Rectal smooth muscle tissue (tissue), 1 donor: ENCODE data around the gene ZBTB9.

Source experiments
- H3K27ac ChIP-seq: one replicate; pipeline ENCODE4 v1.7.0; 2013; ENCODE audit warnings: low read depth, low read length, inconsistent platforms
- H3K27me3 ChIP-seq: one replicate; pipeline ENCODE4 v1.7.0; 2013; ENCODE audit warnings: low read length; ENCODE audit not compliant: control insufficient read depth, insufficient read depth
- H3K36me3 ChIP-seq: one replicate; pipeline ENCODE4 v1.7.0; 2013; ENCODE audit warnings: low read length; ENCODE audit not compliant: control insufficient read depth, insufficient read depth
- H3K4me1 ChIP-seq: one replicate; pipeline ENCODE4 v1.7.0; 2013; ENCODE audit warnings: low read length; ENCODE audit not compliant: control insufficient read depth, insufficient read depth
- H3K4me3 ChIP-seq: one replicate; pipeline ENCODE4 v1.7.0; 2013; ENCODE audit warnings: low read length
- H3K9ac ChIP-seq: one replicate; pipeline ENCODE4 v1.7.0; 2013; ENCODE audit warnings: low read length

The ZBTB9 gene

GRCh38 chr6:33443619-33444504, 10.5 kb upstream of the ZBTB9 start:
- Histone ChIP-seq H3K4me3 (no peak overlapping the region), H3K9ac (no peak overlapping the region), H3K4me1 (no peaks in the 10 kb centered on the region), H3K27me3 (no peaks in the 10 kb centered on the region), H3K36me3 (peaks cover 16% of the 10 kb centered on the region), H3K27ac (no peak overlapping the region)

- H3K27me3 ChIP-seq = no peaks in the 10 kb centered on the region
- H3K27ac ChIP-seq = no peak overlapping the region
- no peak overlapping the region for H3K4me3 ChIP-seq
- no peak overlapping the region for H3K9ac ChIP-seq
- H3K4me1 ChIP-seq = no peaks in the 10 kb centered on the region
- H3K36me3 ChIP-seq = peaks cover 16% of the 10 kb centered on the region
Measured at GRCh38 chr6:33445119-33445603, 9.2 kb upstream of the ZBTB9 start.

GRCh38 chr6:33446356-33446755, 8.0 kb upstream of the ZBTB9 start:
- H3K27me3 ChIP-seq = no peaks in the 10 kb centered on the region
- H3K36me3 ChIP-seq = peaks cover 16% of the 10 kb centered on the region
- H3K9ac ChIP-seq = no peak overlapping the region
- no peak overlapping the region for H3K4me3 ChIP-seq
- H3K27ac ChIP-seq = no peak overlapping the region
- H3K4me1 ChIP-seq = no peaks in the 10 kb centered on the region

- Histone ChIP-seq H3K4me1 (peaks cover 5% of the 10 kb centered on the region), H3K36me3 (peaks cover 6% of the 10 kb centered on the region), H3K9ac (no peak overlapping the region), H3K27ac (no peak overlapping the region), H3K4me3 (no peak overlapping the region), H3K27me3 (no peaks in the 10 kb centered on the region)
Measured at GRCh38 chr6:33450434-33450833, 3.9 kb upstream of the ZBTB9 start.

- no peaks in the 10 kb centered on the region for H3K27me3 ChIP-seq
- H3K9ac ChIP-seq = no peak overlapping the region
- peaks cover 5% of the 10 kb centered on the region for H3K4me1 ChIP-seq
- H3K27ac ChIP-seq = no peak overlapping the region
- peaks cover 3% of the 10 kb centered on the region for H3K36me3 ChIP-seq
- H3K4me3 ChIP-seq = no peak overlapping the region
Measured at GRCh38 chr6:33451606-33452005, 2.8 kb upstream of the ZBTB9 start.

GRCh38 chr6:33452496-33452895, 1.9 kb upstream of the ZBTB9 start:
- Histone ChIP-seq H3K9ac (no peak overlapping the region), H3K27ac (no peak overlapping the region), H3K36me3 (peaks cover 3% of the 10 kb centered on the region), H3K4me1 (peaks cover 5% of the 10 kb centered on the region), H3K4me3 (no peak overlapping the region), H3K27me3 (no peaks in the 10 kb centered on the region)

GRCh38 chr6:33453393-33454008, 875 bp upstream of the ZBTB9 start:
- H3K27ac ChIP-seq = no peak overlapping the region
- no peaks in the 10 kb centered on the region for H3K27me3 ChIP-seq
- H3K9ac ChIP-seq = no peak overlapping the region
- peak overlapping the region; percentile 95 for H3K4me3 ChIP-seq
- peaks cover 3% of the 10 kb centered on the region for H3K36me3 ChIP-seq
- H3K4me1 ChIP-seq = peaks cover 5% of the 10 kb centered on the region

GRCh38 chr6:33455051-33455450, 675 bp downstream of the ZBTB9 start:
- Histone ChIP-seq H3K4me3 (peak overlapping the region; percentile 74), H3K9ac (no peak overlapping the region)

GRCh38 chr6:33456156-33456555, 1.8 kb downstream of the ZBTB9 start:
- Histone ChIP-seq H3K27me3 (no peaks in the 10 kb centered on the region), H3K9ac (no peak overlapping the region), H3K27ac (no peak overlapping the region), H3K4me3 (no peak overlapping the region), H3K4me1 (peaks cover 5% of the 10 kb centered on the region), H3K36me3 (peaks cover 3% of the 10 kb centered on the region)

More at GRCh38 chr6:33455051-33455450, 675 bp downstream of the ZBTB9 start:
- Histone ChIP-seq H3K4me1 (peaks cover 5% of the 10 kb centered on the region), H3K36me3 (peaks cover 3% of the 10 kb centered on the region), H3K27ac (no peak overlapping the region), H3K27me3 (no peaks in the 10 kb centered on the region)

- H3K27me3 ChIP-seq = no peaks in the 10 kb centered on the region
- peaks cover 5% of the 10 kb centered on the region for H3K4me1 ChIP-seq
- H3K27ac ChIP-seq = no peak overlapping the region
- no peak overlapping the region for H3K4me3 ChIP-seq
- peaks cover 3% of the 10 kb centered on the region for H3K36me3 ChIP-seq
- H3K9ac ChIP-seq = no peak overlapping the region
Measured at GRCh38 chr6:33458676-33459075, 4.3 kb downstream of the ZBTB9 start.

GRCh38 chr6:33459226-33459625, 4.8 kb downstream of the ZBTB9 start:
- no peaks in the 10 kb centered on the region for H3K27me3 ChIP-seq
- H3K4me1 ChIP-seq = peaks cover 5% of the 10 kb centered on the region

GRCh38 chr6:33466075-33466735, 11.8 kb downstream of the ZBTB9 start:
- Histone ChIP-seq H3K9ac (no peak overlapping the region), H3K27me3 (no peaks in the 10 kb centered on the region), H3K36me3 (no peaks in the 10 kb centered on the region), H3K4me3 (no peak overlapping the region), H3K4me1 (no peaks in the 10 kb centered on the region), H3K27ac (no peak overlapping the region)

More at GRCh38 chr6:33459226-33459625, 4.8 kb downstream of the ZBTB9 start:
- H3K27ac ChIP-seq = no peak overlapping the region
- H3K4me3 ChIP-seq = no peak overlapping the region
- no peak overlapping the region for H3K9ac ChIP-seq
- peaks cover 3% of the 10 kb centered on the region for H3K36me3 ChIP-seq
